ENCODE data around the gene YEATS2. TPM values are rescaled to one million over a fixed set of nuclear protein-coding genes. Genes with fewer than 3 reads are reported as not detected.

The YEATS2 gene
- total RNA-seq, 1 donor from 2014 or later, result 8.8 TPM

- intact Hi-C loops (cut with micrococcal nuclease), result no loop called here
- ATAC-seq (no peak), DNase-seq (no peak)
Measured at GRCh38 chr3:183801601-183802000, 104.0 kb downstream of the YEATS2 start.

GRCh38 chr3:183802989-183803388 is 105.4 kb downstream of the YEATS2 start:
- intact Hi-C loops (cut with micrococcal nuclease), result no loop called here
- DNase-seq (no peak), ATAC-seq (peak; percentile 49)

- no peak for ATAC-seq
Measured at GRCh38 chr3:183807209-183807728, 109.7 kb downstream of the YEATS2 start.

GRCh38 chr3:183807881-183808280 is 110.3 kb downstream of the YEATS2 start:
- ATAC-seq, result no peak
- DNase-seq, result no peak
- intact Hi-C loops (cut with micrococcal nuclease), result no loop called here

More at GRCh38 chr3:183807209-183807728, 109.7 kb downstream of the YEATS2 start:
- intact Hi-C loops (cut with micrococcal nuclease), result no loop called here
- no peak for DNase-seq

GRCh38 chr3:183808355-183808754 is 110.8 kb downstream of the YEATS2 start:
- DNase-seq, result no peak
- no peak for ATAC-seq
- intact Hi-C loops (cut with micrococcal nuclease), result no loop called here

GRCh38 chr3:183809270-183809669 is 111.7 kb downstream of the YEATS2 start:
- no peak for ATAC-seq
- intact Hi-C loops (cut with micrococcal nuclease), result no loop called here
- DNase-seq, result no peak

- ATAC-seq (no peak), DNase-seq (no peak)
- intact Hi-C loops (cut with micrococcal nuclease), result no loop called here
Measured at GRCh38 chr3:183810643-183811594, 113.3 kb downstream of the YEATS2 start.

GRCh38 chr3:183811638-183812037 is 114.0 kb downstream of the YEATS2 start:
- DNase-seq (no peak), ATAC-seq (no peak)
- intact Hi-C loops (cut with micrococcal nuclease), result no loop called here

- DNase-seq (no peak), ATAC-seq (peak; percentile 41)
- intact Hi-C loops (cut with micrococcal nuclease), result no loop called here
Measured at GRCh38 chr3:183812761-183813445, 115.3 kb downstream of the YEATS2 start.

- ATAC-seq, result no peak
- DNase-seq, result no peak
- intact Hi-C loops (cut with micrococcal nuclease), result no loop called here
Measured at GRCh38 chr3:183814240-183814639, 116.6 kb downstream of the YEATS2 start.

GRCh38 chr3:183815563-183815940 is 118.0 kb downstream of the YEATS2 start:
- DNase-seq, result no peak
- intact Hi-C loops (cut with micrococcal nuclease), result no loop called here
- ATAC-seq, result no peak

GRCh38 chr3:183815951-183816475 is 118.4 kb downstream of the YEATS2 start:
- ATAC-seq (no peak), DNase-seq (no peak)
- intact Hi-C loops (cut with micrococcal nuclease), result no loop called here

- DNase-seq, result no peak
- no peak for ATAC-seq
- intact Hi-C loops (cut with micrococcal nuclease), result no loop called here
Measured at GRCh38 chr3:183816681-183817510, 119.3 kb downstream of the YEATS2 start.

- intact Hi-C loops (cut with micrococcal nuclease), result no loop called here
- ATAC-seq (no peak), DNase-seq (no peak)
Measured at GRCh38 chr3:183817639-183818038, 120.0 kb downstream of the YEATS2 start.

GRCh38 chr3:183818041-183818620 is 120.5 kb downstream of the YEATS2 start:
- ATAC-seq, result no peak
- intact Hi-C loops (cut with micrococcal nuclease), result no loop called here
- no peak for DNase-seq

- intact Hi-C loops (cut with micrococcal nuclease), result no loop called here
- no peak for DNase-seq
Measured at GRCh38 chr3:183818706-183819624, 121.4 kb downstream of the YEATS2 start.

GRCh38 chr3:183819831-183820230 is 122.2 kb downstream of the YEATS2 start:
- ATAC-seq (no peak), DNase-seq (no peak)
- intact Hi-C loops (cut with micrococcal nuclease), result no loop called here

More at GRCh38 chr3:183818706-183819624, 121.4 kb downstream of the YEATS2 start:
- no peak for ATAC-seq

GRCh38 chr3:183822631-183823030 is 125.0 kb downstream of the YEATS2 start:
- intact Hi-C loops (cut with micrococcal nuclease), result no loop called here
- ATAC-seq (no peak), DNase-seq (no peak)

Data from left ventricle myocardium superior (tissue), 1 donor.